Measurements from ENCODE around the gene ACTR8. TPM values are rescaled to one million over a fixed set of nuclear protein-coding genes. Genes with fewer than 3 reads are reported as not detected.

The ACTR8 gene
- total and polyA plus RNA-seq, 2 of the 13 experiments (the other 11 are each of a cell fraction or from before 2014, with no cell fraction given): 15.5 to 29.0 TPM

- no peak overlapping the region for H3K4me3 ChIP-seq (replicated peaks in 1 of 3; ENCODE audit: insufficient read depth in 1 of 3, low read depth in 2 of 3, low read length in 3 of 3)
- peaks cover 54 to 90% of the 10 kb centered on the region in 2 experiments for H3K36me3 ChIP-seq (replicated peaks in 1 of 2; ENCODE audit: control insufficient read depth in 1 of 2, insufficient read depth in 2 of 2, low read length in 2 of 2)
- H3K4me1 ChIP-seq (ENCODE audit: insufficient read depth, low read length): peaks cover 48% of the 10 kb centered on the region
- intact Hi-C loops (cut with micrococcal nuclease; ENCODE audit: unreplicated experiment) (no loop called here), in situ Hi-C loops (cut with HindIII; ENCODE audit: extremely low pct_ligation_motif_present, low pct_unique_long_range_greater_than_20kb) (no loop called here)
- no peak overlapping the region for H3K9ac ChIP-seq (ENCODE audit: insufficient read depth, low read depth, low read length)
- no peak overlapping the region for H2AFZ ChIP-seq (ENCODE audit: low read length)
- H3K79me2 ChIP-seq (ENCODE audit: insufficient read depth, low read length): peaks cover 4% of the 10 kb centered on the region
- no peak overlapping the region for H3K4me2 ChIP-seq (ENCODE audit: low read depth, low read length)
- no peak for DNase-seq (ENCODE audit: low spot score)
- 95% methylated on average over 7 of the region's 14 CpGs for WGBS (ENCODE audit: low lambda C conversion rate)
- H3K27ac ChIP-seq (ENCODE audit: extremely low read length, insufficient read depth, low read length): peak overlapping the region; percentile 5
- ATAC-seq: no peak
- no peak for FAIRE-seq
- no peaks in the 10 kb centered on the region for H3K9me3 ChIP-seq (ENCODE audit: low read length)
- TF ChIP-seq RBM22 (optimal IDR thresholded peaks at IDR 0.05; ENCODE audit: low read length) (peak; percentile 25), AGO2 (optimal IDR thresholded peaks at IDR 0.05; ENCODE audit: low read depth, low read length) (peak; percentile 67), ZMYM4 (CRISPR knock-in tag; IDR thresholded peaks at IDR 0.05) (no peak)
- no peaks in the 10 kb centered on the region for H3K27me3 ChIP-seq (ENCODE audit: control insufficient read depth in 1 of 2, insufficient read depth in 2 of 2, low read length in 2 of 2)
- CTCF ChIA-PET (ENCODE audit: low intra/inter-chr PET ratio, low total read pairs): no interaction called here
- no TSS peak for BruUV-seq (replicated peaks)
- H4K20me1 ChIP-seq (ENCODE audit: insufficient read depth, low read length): peaks cover 24% of the 10 kb centered on the region
- POLR2A ChIA-PET: interaction anchor here (12.1 kb wide), 1 partner anchor 24 kb away, joined by 156 read pairs; the partner anchor contains the start of gene CHDH
These were observed 62.6 kb downstream of the ACTR8 start for GRCh38 chr3:53819163-53819868.

- intact Hi-C loops (cut with micrococcal nuclease; ENCODE audit: unreplicated experiment): no loop called here
- Histone ChIP-seq H3K9ac (ENCODE audit: insufficient read depth, low read depth, low read length) (no peak overlapping the region; the same call in 1 of the 2 replicates), H3K27me3 (ENCODE audit: control insufficient read depth in 1 of 2, insufficient read depth in 2 of 2, low read length in 2 of 2) (no peaks in the 10 kb centered on the region), H2AFZ (ENCODE audit: low read length) (no peak overlapping the region), H3K4me1 (ENCODE audit: insufficient read depth, low read length) (peaks cover 45% of the 10 kb centered on the region), H3K27ac (ENCODE audit: extremely low read length, insufficient read depth, low read length) (peak overlapping the region; percentile 45), H4K20me1 (ENCODE audit: insufficient read depth, low read length) (peaks cover 18% of the 10 kb centered on the region), H3K79me2 (ENCODE audit: insufficient read depth, low read length) (no peaks in the 10 kb centered on the region), H3K9me3 (ENCODE audit: low read length) (no peaks in the 10 kb centered on the region), H3K4me3 (replicated peaks in 1 of 3; ENCODE audit: insufficient read depth in 1 of 3, low read depth in 2 of 3, low read length in 3 of 3) (no peak overlapping the region), H3K36me3 (replicated peaks in 1 of 2; ENCODE audit: control insufficient read depth in 1 of 2, insufficient read depth in 2 of 2, low read length in 2 of 2) (peaks cover 52 to 82% of the 10 kb centered on the region in 2 experiments), H3K4me2 (ENCODE audit: low read depth, low read length) (peak overlapping the region; percentile 3; the same call in 1 of the 2 replicates)
- in situ Hi-C loops (cut with HindIII; ENCODE audit: extremely low pct_ligation_motif_present, low pct_unique_long_range_greater_than_20kb): no loop called here
- WGBS (ENCODE audit: low lambda C conversion rate): 45% methylated on average over 7 of the region's 14 CpGs
- peak; percentile 56 for FAIRE-seq
- CTCF ChIA-PET (ENCODE audit: low intra/inter-chr PET ratio, low total read pairs): no interaction called here
- BruUV-seq (replicated peaks): no TSS peak
- POLR2A ChIA-PET: interaction anchor here (1.1 to 12.1 kb wide), 3 partner anchors 18 to 29 kb away, joined by 6 to 156 read pairs (median 7); partner anchors contain the start of gene CHDH
- peak; percentile 81 for ATAC-seq
- peak; percentile 66 for DNase-seq (ENCODE audit: low spot score)
- peak; percentile 78 for TF ChIP-seq PHF5A (CRISPR knock-in tag; IDR thresholded peaks at IDR 0.05; ENCODE audit: low read depth, unreplicated experiment)
- no peak for TF ChIP-seq XRCC5 (optimal IDR thresholded peaks at IDR 0.05; ENCODE audit: low read length)
- TF ChIP-seq GFI1 (CRISPR knock-in tag; IDR thresholded peaks at IDR 0.05; ENCODE audit: borderline replicate concordance): peak; percentile 74; the same call in 1 of the 2 replicates
- 0 out of 2 replicates have a peak, but pooled peaks have one; percentile 16 for TF ChIP-seq PPARG (CRISPR knock-in tag; conservative IDR thresholded peaks at IDR 0.05)
- peak; percentile 54; the same call in 1 of the 2 replicates for TF ChIP-seq ZNF292 (CRISPR knock-in tag; IDR thresholded peaks at IDR 0.05; ENCODE audit: borderline replicate concordance, low read depth)
- TF ChIP-seq IKZF1 (IDR thresholded peaks at IDR 0.05): no peak
- peak; percentile 21; the same call in 1 of the 2 replicates for TF ChIP-seq NR2F6 (IDR thresholded peaks at IDR 0.05)
- no peak for TF ChIP-seq NR2F6 (CRISPR knock-in tag; IDR thresholded peaks at IDR 0.05)
- peak; percentile 60; the same call in 1 of the 2 replicates for TF ChIP-seq HDAC1 (CRISPR knock-in tag; IDR thresholded peaks at IDR 0.05)
- TF ChIP-seq, protein P1, sequence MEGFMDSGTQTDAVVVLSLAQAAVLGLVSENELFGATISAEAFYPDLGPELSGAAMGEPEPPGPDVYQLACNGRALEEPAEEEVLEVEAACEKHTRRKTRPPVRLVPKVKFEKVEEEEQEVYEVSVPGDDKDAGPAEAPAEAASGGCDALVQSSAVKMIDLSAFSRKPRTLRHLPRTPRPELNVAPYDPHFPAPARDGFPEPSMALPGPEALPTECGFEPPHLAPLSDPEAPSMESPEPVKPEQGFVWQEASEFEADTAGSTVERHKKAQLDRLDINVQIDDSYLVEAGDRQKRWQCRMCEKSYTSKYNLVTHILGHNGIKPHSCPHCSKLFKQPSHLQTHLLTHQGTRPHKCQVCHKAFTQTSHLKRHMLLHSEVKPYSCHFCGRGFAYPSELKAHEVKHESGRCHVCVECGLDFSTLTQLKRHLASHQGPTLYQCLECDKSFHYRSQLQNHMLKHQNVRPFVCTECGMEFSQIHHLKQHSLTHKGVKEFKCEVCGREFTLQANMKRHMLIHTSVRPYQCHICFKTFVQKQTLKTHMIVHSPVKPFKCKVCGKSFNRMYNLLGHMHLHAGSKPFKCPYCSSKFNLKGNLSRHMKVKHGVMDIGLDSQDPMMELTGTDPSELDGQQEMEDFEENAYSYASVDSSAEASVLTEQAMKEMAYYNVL (CRISPR knock-in tag; IDR thresholded peaks at IDR 0.05; ENCODE audit: borderline replicate concordance): no peak
- TF ChIP-seq GTF3A (CRISPR knock-in tag; conservative IDR thresholded peaks at IDR 0.05): no peak
- peak; percentile 52; the same call in 1 of the 2 replicates for TF ChIP-seq PHF21A (CRISPR knock-in tag; IDR thresholded peaks at IDR 0.05)
These were observed 63.5 kb downstream of the ACTR8 start for GRCh38 chr3:53818221-53819162.

All from HepG2 (cell line).